ENCODE measurements around the gene SPIRE1. TPM values are rescaled to one million over a fixed set of nuclear protein-coding genes. Genes with fewer than 3 reads are reported as not detected.

The SPIRE1 gene
- total RNA-seq, 1 donor from 2014 or later: 47.0 TPM

GRCh38 chr18:12409469-12409868, 248.4 kb downstream of the SPIRE1 start:
- no peak for TF ChIP-seq CTCF (IDR thresholded peaks at IDR 0.05)

GRCh38 chr18:12408247-12408869, 249.5 kb downstream of the SPIRE1 start:
- no peak for DNase-seq (ENCODE audit: extremely low spot score, unreplicated experiment)
- Mint-ChIP-seq H3K9me3 (ENCODE audit: unreplicated experiment) (no peaks in the 10 kb centered on the region), H3K36me3 (ENCODE audit: unreplicated experiment) (peaks cover 1% of the 10 kb centered on the region), H3K4me3 (ENCODE audit: unreplicated experiment) (peak overlapping the region; percentile 81), H3K4me1 (ENCODE audit: unreplicated experiment) (peaks cover 45% of the 10 kb centered on the region), H3K27me3 (ENCODE audit: unreplicated experiment) (no peaks in the 10 kb centered on the region), H3K27ac (ENCODE audit: unreplicated experiment) (peak overlapping the region; percentile 80)
- no peak for TF ChIP-seq CTCF (IDR thresholded peaks at IDR 0.05)

More at GRCh38 chr18:12409469-12409868, 248.4 kb downstream of the SPIRE1 start:
- Mint-ChIP-seq H3K27ac (ENCODE audit: unreplicated experiment) (peak overlapping the region; percentile 60), H3K9me3 (ENCODE audit: unreplicated experiment) (no peaks in the 10 kb centered on the region), H3K36me3 (ENCODE audit: unreplicated experiment) (peaks cover 1% of the 10 kb centered on the region), H3K4me1 (ENCODE audit: unreplicated experiment) (peaks cover 36% of the 10 kb centered on the region), H3K27me3 (ENCODE audit: unreplicated experiment) (no peaks in the 10 kb centered on the region), H3K4me3 (ENCODE audit: unreplicated experiment) (no peak overlapping the region)
- no peak for DNase-seq (ENCODE audit: extremely low spot score, unreplicated experiment)

- H3K4me1 Mint-ChIP-seq (ENCODE audit: unreplicated experiment): peaks cover 57% of the 10 kb centered on the region
- H3K36me3 Mint-ChIP-seq (ENCODE audit: unreplicated experiment): no peaks in the 10 kb centered on the region
- TF ChIP-seq CTCF (IDR thresholded peaks at IDR 0.05): no peak
- no peaks in the 10 kb centered on the region for H3K27me3 Mint-ChIP-seq (ENCODE audit: unreplicated experiment)
- no peak overlapping the region for H3K27ac Mint-ChIP-seq (ENCODE audit: unreplicated experiment)
- no peaks in the 10 kb centered on the region for H3K9me3 Mint-ChIP-seq (ENCODE audit: unreplicated experiment)
- no peak for DNase-seq (ENCODE audit: extremely low spot score, unreplicated experiment)
- H3K4me3 Mint-ChIP-seq (ENCODE audit: unreplicated experiment): peak overlapping the region; percentile 26
Observed at GRCh38 chr18:12406371-12407111, 251.4 kb downstream of the SPIRE1 start.

GRCh38 chr18:12405066-12405465, 252.8 kb downstream of the SPIRE1 start:
- DNase-seq (ENCODE audit: extremely low spot score, unreplicated experiment): no peak
- Mint-ChIP-seq H3K36me3 (ENCODE audit: unreplicated experiment) (no peaks in the 10 kb centered on the region), H3K27me3 (ENCODE audit: unreplicated experiment) (no peaks in the 10 kb centered on the region), H3K27ac (ENCODE audit: unreplicated experiment) (no peak overlapping the region), H3K4me3 (ENCODE audit: unreplicated experiment) (no peak overlapping the region), H3K4me1 (ENCODE audit: unreplicated experiment) (peaks cover 51% of the 10 kb centered on the region), H3K9me3 (ENCODE audit: unreplicated experiment) (no peaks in the 10 kb centered on the region)
- no peak for TF ChIP-seq CTCF (IDR thresholded peaks at IDR 0.05)

Measured in osteocyte (in vitro differentiated cells).